ENCODE results near the gene RAB40A.

GRCh38 chrX:103483720-103484119 lies 35.6 kb downstream of the RAB40A start:
- TF ChIP-seq CTCF (IDR thresholded peaks at IDR 0.05; ENCODE audit: low read depth, low read length, poor library complexity, severe bottlenecking) (no peak), EZH2phosphoT487 (IDR thresholded peaks at IDR 0.05; ENCODE audit: borderline replicate concordance, low read length) (no peak)
